Umbilical cord (tissue), 2 donors: ENCODE data around the gene OR52N5. TPM values are rescaled to one million over a fixed set of nuclear protein-coding genes. Genes with fewer than 3 reads are reported as not detected.

Experiments used
- DNase-seq: peaks from one replicate; pipeline ENCODE4 v3.0.0-alpha.2; 2015; ENCODE audit warnings: low spot score
- total RNA-seq: library from RNA; depleted of rRNA; stranded (reverse); fragments of >200 nt; gene quantifications from one replicate; pipeline ENCODE4 v1.2.3, GENCODE V29; 2014; ENCODE audit warnings: low replicate concordance; ENCODE audit not compliant: insufficient read depth

The OR52N5 gene
- total RNA-seq = 0.72 TPM

GRCh38 chr11:5783255-5783654 lies at the start of gene OR52N5:
TSS of gene OR52N5 (minus strand) at chr11:5783355. CDS start at chr11:5778634, 4,721 bp downstream.
- no peak for DNase-seq

- DNase-seq = no peak
Observed at GRCh38 chr11:5831196-5831829, 48.2 kb upstream of the OR52N5 start.

GRCh38 chr11:5818245-5818886 lies 35.2 kb upstream of the OR52N5 start:
- no peak for DNase-seq

- no peak for DNase-seq
Observed at GRCh38 chr11:5815534-5815933, 32.4 kb upstream of the OR52N5 start.

GRCh38 chr11:5809905-5810795 lies 27.0 kb upstream of the OR52N5 start:
- DNase-seq = no peak

- DNase-seq = no peak
Observed at GRCh38 chr11:5809122-5809519, 26.0 kb upstream of the OR52N5 start.

GRCh38 chr11:5808500-5809121 lies 25.5 kb upstream of the OR52N5 start, which contains the start of gene OR52N2:
TSS of gene OR52N2 (plus strand) at chr11:5808924. CDS start at chr11:5820336, 11,412 bp downstream.
- DNase-seq = peak; percentile 85

GRCh38 chr11:5807580-5807979 lies 24.4 kb upstream of the OR52N5 start:
- no peak for DNase-seq

- no peak for DNase-seq
Observed at GRCh38 chr11:5803982-5804381, 20.8 kb upstream of the OR52N5 start.

GRCh38 chr11:5796541-5796940 lies 13.4 kb upstream of the OR52N5 start:
- peak; percentile 91 for DNase-seq

GRCh38 chr11:5791165-5791564 lies 8.0 kb upstream of the OR52N5 start, which contains the start of gene OR52N1:
TSS of gene OR52N1 (minus strand) at chr11:5791265. CDS start at chr11:5788816, 2,449 bp downstream.
- DNase-seq = no peak

GRCh38 chr11:5767056-5767455 lies 16.1 kb downstream of the OR52N5 start:
- no peak for DNase-seq

GRCh38 chr11:5753943-5754342 lies 29.2 kb downstream of the OR52N5 start, which contains the start of gene OR52N4:
TSS of gene OR52N4 (plus strand) at chr11:5754243. CDS start at chr11:5754741, 498 bp downstream.
- DNase-seq = no peak

GRCh38 chr11:5749836-5750235 lies 33.3 kb downstream of the OR52N5 start:
- no peak for DNase-seq

GRCh38 chr11:5746614-5747013 lies 36.5 kb downstream of the OR52N5 start:
- no peak for DNase-seq

GRCh38 chr11:5738431-5738830 lies 44.7 kb downstream of the OR52N5 start:
- DNase-seq = no peak

GRCh38 chr11:5737670-5738392 lies 45.3 kb downstream of the OR52N5 start:
- DNase-seq = no peak

- DNase-seq = no peak
Observed at GRCh38 chr11:5737091-5737490, 46.1 kb downstream of the OR52N5 start.

- DNase-seq = no peak
Observed at GRCh38 chr11:5736396-5736795, 46.8 kb downstream of the OR52N5 start, which contains the start of gene OR56B1. TSS of gene OR56B1 (plus strand) at chr11:5736448. CDS start at chr11:5736517, 69 bp downstream.

GRCh38 chr11:5727691-5728090 lies 55.5 kb downstream of the OR52N5 start:
- peak; percentile 23 for DNase-seq

GRCh38 chr11:5726351-5726750 lies 56.8 kb downstream of the OR52N5 start:
- no peak for DNase-seq
